Ovary (tissue), 9 donors: Measurements from ENCODE around the gene TMEM143. TPM values are rescaled to one million over a fixed set of nuclear protein-coding genes. Genes with fewer than 3 reads are reported as not detected.

Source experiments
- DNase-seq, 5 donors: peaks; one replicate each; pipeline ENCODE4 v3.0.0-alpha.2; 2019 to 2020
- H3K27ac ChIP-seq, 2 donors: fragments of 200-600 bp; one replicate each; pipeline versions ENCODE4 v1.5.1 to v1.8.0; 2019 to 2022
- H3K27me3 ChIP-seq: fragments of 200-600 bp; one replicate; pipeline ENCODE4 v1.8.0; 2022
- H3K36me3 ChIP-seq: fragments of 200-600 bp; sonication (generic); one replicate; pipeline ENCODE4 v1.5.1; 2019
- H3K4me1 ChIP-seq: one replicate; pipeline ENCODE4 v1.8.1; 2013; ENCODE audit warnings: mild to moderate bottlenecking, moderate library complexity; ENCODE audit not compliant: insufficient read depth
- H3K4me3 ChIP-seq: fragments of 200-600 bp; sonication (generic); one replicate; pipeline ENCODE4 v1.5.1; 2017
- H3K9me3 ChIP-seq, 2 donors: fragments of 200-600 bp in 1 of 2; sonication (generic) in 1 of 2; one replicate each; pipeline versions ENCODE4 v1.5.1 to v1.8.1; 2013 to 2019; ENCODE audit warnings: mild to moderate bottlenecking in 1 of 2, moderate library complexity in 1 of 2
- CTCF ChIP-seq, 3 donors: fragments of 450-650 bp in 2 of 3; fragments of 200-600 bp in 1 of 3; IDR thresholded peaks; one replicate each; pipeline versions ENCODE4 v1.5.1 to v1.8.0; 2016 to 2022; ENCODE audit warnings: antibody characterized with exemption in 3 of 3, mild to moderate bottlenecking in 1 of 3
- EP300 ChIP-seq: sonication (generic); formaldehyde crosslinking; IDR thresholded peaks from one replicate; pipeline ENCODE4 v1.6.1; 2017; ENCODE audit warnings: antibody characterized with exemption
- POLR2A ChIP-seq: fragments of 450-650 bp; IDR thresholded peaks from one replicate; pipeline ENCODE4 v1.6.1; 2017; ENCODE audit warnings: antibody characterized with exemption, mild to moderate bottlenecking, moderate library complexity
- WGBS, 3 donors: extraction: QIAGEN DNeasy Blood & Tissue Kit in 1 of 3; methylation state at CpG; one replicate each; pipeline versions ENCODE4 v1.1.5 to v1.1.7; 2013 to 2017; 5-methylcytosine and 5-hydroxymethylcytosine counted together
- intact Hi-C, 4 donors: fragments of 100-400 bp; cut with DNase I; formaldehyde crosslinking; loops; one replicate each; pipeline versions ENCODE4 v1.11.0 to v1.15.1; 2022 to 2023
- polyA plus RNA-seq, 2 donors: library from polyadenylated mRNA; stranded (reverse); fragments of 200-250 nt in 1 of 2; fragments of 350-450 nt in 1 of 2; fragmentation: Illumina TruSeq in 1 of 2; extraction: RNeasy Lipid Tissue Mini Kit (QIAGEN cat#74804) in 1 of 2; gene quantifications; one replicate each; pipeline ENCODE4 v1.2.3, GENCODE V29; 2013 to 2014
- total RNA-seq, 7 donors: library from RNA; depleted of rRNA in 2 of 7; stranded (reverse); fragments of >200 nt in 2 of 7; fragmentation: NEBNext Ultra II Directional in 3 of 7; extraction: Animal tissue kit (Norgen Biotek cat#: 25700) in 3 of 7; gene quantifications; one replicate each; pipeline versions ENCODE4 v1.1.0 to v1.2.4, GENCODE V29; 2016 to 2023
- donor health status: DM: no; HTN: no; CAD: no; lungs with moderate emphysema.
- donor health status: DM: no; HTN: no; CAD: no.
- donor health status: Bipolar disorder and iron deficiency.
- donor health status: DM: yes; HTN: yes; CAD: no.
- donor health status: DM: no; HTN: no; CAD: no.
- donor health status: DM: yes; HTN: yes; CAD: no.

TMEM143 gene
- total and polyA plus RNA-seq, 9 donors = 3.3 to 9.7 (median 6.9) TPM

GRCh38 chr19:48302600-48302959 is 61.2 kb downstream of the TMEM143 start:
- 92 to 94% (median 92%) methylated on average over 12 of the region's 12 CpGs for WGBS, 3 donors

DNA sequence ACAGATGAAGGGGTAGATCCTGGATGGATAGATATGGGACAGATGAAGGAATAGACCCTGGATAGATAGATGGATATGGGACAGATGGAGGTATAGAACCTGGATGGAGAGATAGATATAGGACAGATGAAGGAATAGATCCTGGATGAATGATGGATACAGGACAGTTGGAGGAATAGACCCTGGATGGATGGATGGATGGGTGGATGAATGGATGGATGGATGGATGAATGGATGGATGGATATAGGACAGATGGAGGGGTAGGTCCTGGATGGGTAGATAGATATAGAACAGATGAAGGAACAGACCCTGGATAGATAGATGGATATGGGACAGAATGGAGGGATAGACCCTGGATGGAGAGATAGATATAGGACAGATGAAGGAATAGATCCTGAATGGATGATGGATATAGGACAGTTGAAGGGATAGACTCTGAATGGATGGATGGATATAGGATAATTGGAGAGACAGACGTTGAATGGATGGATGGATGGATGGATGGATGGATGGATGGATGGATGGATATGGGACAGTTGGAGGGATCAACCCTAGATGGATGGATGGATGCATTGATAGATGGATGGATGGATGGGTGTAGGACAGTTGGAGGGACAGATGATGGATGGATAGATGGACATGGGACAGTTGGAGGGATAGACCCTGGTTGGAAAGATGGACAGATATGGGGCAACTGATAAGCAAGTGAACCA is 61.7 kb downstream of the TMEM143 start:
- intact Hi-C loops = loop anchor here in 1 of 4 donors (10.0 kb wide), 1 partner anchor 283 kb away; no protein-coding TSS in a partner anchor
- Histone ChIP-seq H3K36me3 (no peaks in the 10 kb centered on the region), H3K9me3 (no peaks in the 10 kb centered on the region), H3K4me3 (no peak overlapping the region), H3K27ac (no peak overlapping the region), H3K27me3 (no peaks in the 10 kb centered on the region), H3K4me1 (no peaks in the 10 kb centered on the region)
- no peak for DNase-seq
- TF ChIP-seq CTCF (IDR thresholded peaks at IDR 0.05) = no peak
- TF ChIP-seq POLR2A = no peak
- TF ChIP-seq EP300 = no peak
- 88 to 93% (median 92%) methylated on average over 1 of the region's 1 CpG for WGBS, 3 donors

More at GRCh38 chr19:48302600-48302959, 61.2 kb downstream of the TMEM143 start:
- Histone ChIP-seq H3K4me3 (no peak overlapping the region), H3K4me1 (no peaks in the 10 kb centered on the region), H3K27ac (no peak overlapping the region), H3K27me3 (no peaks in the 10 kb centered on the region), H3K36me3 (no peaks in the 10 kb centered on the region), H3K9me3 (no peaks in the 10 kb centered on the region)
- intact Hi-C loops = loop anchor here in 1 of 4 donors (10.0 kb wide), 1 partner anchor 282 kb away; no protein-coding TSS in a partner anchor
- DNase-seq = no peak
- no peak for TF ChIP-seq CTCF (IDR thresholded peaks at IDR 0.05)
- no peak for TF ChIP-seq POLR2A
- no peak for TF ChIP-seq EP300

DNA sequence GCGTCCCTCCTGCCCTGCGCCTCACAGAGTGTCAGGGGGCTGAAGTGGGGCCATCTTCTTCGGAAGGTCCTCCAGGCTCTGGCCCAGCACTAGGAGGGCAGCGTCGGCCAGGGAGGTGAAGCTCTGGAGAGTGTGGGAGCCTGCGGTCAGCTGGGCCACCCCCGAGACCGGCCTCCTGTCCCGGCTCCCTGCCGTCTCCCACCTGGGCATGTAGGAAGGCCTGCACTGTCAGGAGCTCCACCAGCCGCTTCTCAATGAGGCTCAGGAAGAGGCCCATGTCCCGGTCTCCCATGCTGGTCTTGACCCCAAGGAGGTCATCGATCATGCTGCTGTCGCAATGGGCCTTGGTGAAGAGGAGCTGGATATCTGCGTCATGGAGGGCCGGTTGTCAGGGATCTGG is 65.8 kb downstream of the TMEM143 start:
- no peak for DNase-seq
- H3K4me3 ChIP-seq = no peak overlapping the region
- H3K27ac ChIP-seq = no peak overlapping the region
- H3K36me3 ChIP-seq = no peaks in the 10 kb centered on the region
- intact Hi-C loops = no loop called here
- no peaks in the 10 kb centered on the region for H3K27me3 ChIP-seq
- TF ChIP-seq POLR2A (no peak), EP300 (no peak), CTCF (IDR thresholded peaks at IDR 0.05) (no peak)
- H3K4me1 ChIP-seq = no peaks in the 10 kb centered on the region
- 83 to 90% (median 84%) methylated on average over 16 of the region's 16 CpGs for WGBS, 3 donors
- no peaks in the 10 kb centered on the region for H3K9me3 ChIP-seq

- DNase-seq = no peak
- no peak for TF ChIP-seq EP300
- TF ChIP-seq CTCF (IDR thresholded peaks at IDR 0.05) = no peak
- TF ChIP-seq POLR2A = no peak
- intact Hi-C loops = no loop called here
- Histone ChIP-seq H3K4me3 (no peak overlapping the region), H3K27me3 (no peaks in the 10 kb centered on the region), H3K36me3 (no peaks in the 10 kb centered on the region), H3K4me1 (no peaks in the 10 kb centered on the region), H3K9me3 (no peaks in the 10 kb centered on the region), H3K27ac (no peak overlapping the region)
- 86 to 91% (median 87%) methylated on average over 40 to 42 of the region's 42 CpGs for WGBS, 3 donors
These were observed 66.6 kb downstream of the TMEM143 start for GRCh38 chr19:48296963-48297734.
